NCI-H82 treated with DMSO at 0.1 percent for 48 hours (cell line): ENCODE data around the gene NCDN.

Experiments used
- DNase-seq: peaks from one replicate; lab custom pipeline; 2025; ENCODE audit not compliant: unreplicated experiment; lab: John Stamatoyannopoulos, UW

NCDN gene

GRCh38 chr1:35589516-35590427 lies 32.2 kb downstream of the NCDN start:
- no peak for DNase-seq

- DNase-seq, result no peak
Measured at GRCh38 chr1:35590476-35591040, 33.0 kb downstream of the NCDN start.

GRCh38 chr1:35591211-35591610 lies 33.6 kb downstream of the NCDN start:
- DNase-seq, result no peak

GRCh38 chr1:35592991-35593769 lies 35.6 kb downstream of the NCDN start:
- no peak for DNase-seq

- DNase-seq, result no peak
Measured at GRCh38 chr1:35594005-35594760, 36.6 kb downstream of the NCDN start.

GRCh38 chr1:35595684-35596083 lies 38.1 kb downstream of the NCDN start:
- DNase-seq, result no peak

- DNase-seq, result no peak
Measured at GRCh38 chr1:35597870-35598269, 40.3 kb downstream of the NCDN start.

- DNase-seq, result no peak
Measured at GRCh38 chr1:35598895-35599294, 41.3 kb downstream of the NCDN start.

GRCh38 chr1:35599411-35599810 lies 41.8 kb downstream of the NCDN start:
- DNase-seq, result no peak

- DNase-seq, result no peak
Measured at GRCh38 chr1:35600593-35600992, 43.0 kb downstream of the NCDN start.

GRCh38 chr1:35603468-35603867 lies 45.9 kb downstream of the NCDN start:
- DNase-seq, result no peak

GRCh38 chr1:35603941-35604340 lies 46.3 kb downstream of the NCDN start:
- DNase-seq, result no peak

GRCh38 chr1:35605071-35605866 lies 47.7 kb downstream of the NCDN start:
- DNase-seq, result no peak

GRCh38 chr1:35605867-35606182 lies 48.2 kb downstream of the NCDN start:
- DNase-seq, result no peak

GRCh38 chr1:35611655-35612054 lies 54.1 kb downstream of the NCDN start:
- DNase-seq, result no peak

GRCh38 chr1:35615440-35615839 lies 57.8 kb downstream of the NCDN start:
- DNase-seq, result no peak
